HG02610 (cell line): ENCODE measurements around the gene EPM2A.
"Not testable (repeated sequence)": the region's sequence is repeated elsewhere in the genome, so short reads cannot be mapped to it uniquely, and the experiment has no call there.

Experiments
- ATAC-seq: cut with Tn5 transposase; IDR thresholded peaks from one replicate; pipeline ENCODE4 v1.9.1; 2021; ENCODE audit warnings: mild to moderate bottlenecking, moderate library complexity; ENCODE audit not compliant: unreplicated experiment

Gene EPM2A

GRCh38 chr6:145735356-145736165 is at the start of gene EPM2A:
Gene EPM2A, minus strand, starts transcription at chr6:145735520. Its CDS starts 22 bp downstream, at chr6:145735498.
- ATAC-seq, result peak; percentile 70

GRCh38 chr6:145784683-145785082 is 49.4 kb upstream of the EPM2A start:
- no peak for ATAC-seq

- ATAC-seq, result no peak
Measured at GRCh38 chr6:145783796-145784195, 48.5 kb upstream of the EPM2A start.

- no peak for ATAC-seq
Measured at GRCh38 chr6:145772846-145773245, 37.5 kb upstream of the EPM2A start.

- no peak for ATAC-seq
Measured at GRCh38 chr6:145765449-145765848, 30.1 kb upstream of the EPM2A start.

GRCh38 chr6:145763742-145764141 is 28.4 kb upstream of the EPM2A start:
- no peak for ATAC-seq

- ATAC-seq, result no peak
Measured at GRCh38 chr6:145761584-145761983, 26.3 kb upstream of the EPM2A start.

GRCh38 chr6:145758113-145758512 is 22.8 kb upstream of the EPM2A start:
- no peak for ATAC-seq

- ATAC-seq, result no peak
Measured at GRCh38 chr6:145756170-145756662, 20.9 kb upstream of the EPM2A start.

- ATAC-seq, result no peak
Measured at GRCh38 chr6:145755682-145756081, 20.4 kb upstream of the EPM2A start.

GRCh38 chr6:145752638-145753037 is 17.3 kb upstream of the EPM2A start:
- ATAC-seq, result no peak

GRCh38 chr6:145749632-145750031 is 14.3 kb upstream of the EPM2A start:
- peak; percentile 96 for ATAC-seq

- ATAC-seq, result no peak
Measured at GRCh38 chr6:145745861-145746260, 10.5 kb upstream of the EPM2A start.

GRCh38 chr6:145744619-145745018 is 9.3 kb upstream of the EPM2A start:
- no peak for ATAC-seq

- no peak for ATAC-seq
Measured at GRCh38 chr6:145743332-145743731, 8.0 kb upstream of the EPM2A start.

GRCh38 chr6:145742472-145742871 is 7.2 kb upstream of the EPM2A start:
- not testable (repeated sequence) for ATAC-seq

- ATAC-seq, result not testable (repeated sequence)
Measured at GRCh38 chr6:145739685-145740084, 4.4 kb upstream of the EPM2A start.

- ATAC-seq, result no peak
Measured at GRCh38 chr6:145738265-145738664, 2.9 kb upstream of the EPM2A start.

GRCh38 chr6:145736661-145737144 is 1.4 kb upstream of the EPM2A start:
- no peak for ATAC-seq

- ATAC-seq, result peak; percentile 84
Measured at GRCh38 chr6:145734486-145735355, 599 bp downstream of the EPM2A start.

- ATAC-seq, result no peak
Measured at GRCh38 chr6:145733810-145734209, 1.5 kb downstream of the EPM2A start.
